ENCODE data around the gene CELF2. TPM values are rescaled to one million over a fixed set of nuclear protein-coding genes. Genes with fewer than 3 reads are reported as not detected.
"Not testable (repeated sequence)": the region's sequence is repeated elsewhere in the genome, so short reads cannot be mapped to it uniquely, and the experiment has no call there.

Gene CELF2
- total RNA-seq, 1 experiment from 2014 or later, result 28.7 TPM

- Histone ChIP-seq H3K18ac (ENCODE audit: insufficient read length, low read depth, low read length) (no peak overlapping the region), H3K4me2 (ENCODE audit: insufficient read depth, insufficient read length, low read length) (no peak overlapping the region), H3K56ac (ENCODE audit: insufficient read length, low read depth, low read length) (no peak overlapping the region), H3K27ac (ENCODE audit: insufficient read length, low read depth, low read length) (no peak overlapping the region), H2BK15ac (ENCODE audit: low read depth, low read length) (no peak overlapping the region), H2BK12ac (ENCODE audit: insufficient read length, low read depth, low read length) (no peak overlapping the region), H4K5ac (ENCODE audit: insufficient read length, low read depth, low read length) (no peak overlapping the region), H3K4ac (ENCODE audit: low read depth, low read length) (no peak overlapping the region), H2BK120ac (ENCODE audit: low read depth, low read length, poor library complexity, severe bottlenecking) (no peak overlapping the region), H4K8ac (replicated peaks; ENCODE audit: insufficient read length, low read depth, low read length) (no peak overlapping the region), H3K23ac (ENCODE audit: insufficient read length, low read depth, low read length) (no peak overlapping the region), H3K14ac (ENCODE audit: insufficient read depth, low read length) (no peak overlapping the region), H4K20me1 (ENCODE audit: control insufficient read depth, insufficient read depth, insufficient read length) (no peaks in the 10 kb centered on the region), H3K23me2 (ENCODE audit: insufficient read length, low read depth, low read length, poor library complexity, severe bottlenecking) (no peaks in the 10 kb centered on the region), H4K91ac (ENCODE audit: insufficient read length, low read depth, low read length) (no peak overlapping the region), H2BK20ac (ENCODE audit: low read depth, low read length, poor library complexity, severe bottlenecking) (no peak overlapping the region), H2AK5ac (ENCODE audit: insufficient read length, low read length) (no peak overlapping the region), H3K4me1 (ENCODE audit: insufficient read depth, low read length) (no peaks in the 10 kb centered on the region), H3K9ac (ENCODE audit: extremely low read depth, insufficient read length, low read length) (no peak overlapping the region), H2BK5ac (ENCODE audit: insufficient read length, low read length) (no peak overlapping the region), H3K79me1 (ENCODE audit: insufficient read depth, low read depth, low read length, poor library complexity, severe bottlenecking) (no peaks in the 10 kb centered on the region), H3K27me3 (ENCODE audit: insufficient read depth, low read length) (no peaks in the 10 kb centered on the region), H3K79me2 (ENCODE audit: insufficient read depth, low read length) (no peaks in the 10 kb centered on the region), H2AFZ (ENCODE audit: low read length) (no peak overlapping the region), H3T11ph (ENCODE audit: low read length) (no peak overlapping the region), H3K9me3 (ENCODE audit: control insufficient read depth, low read depth, low read length) (no peaks in the 10 kb centered on the region)
- WGBS (ENCODE audit: extremely low coverage, insufficient read length, low lambda C conversion rate), result no CpG with 5 or more reads among the region's 7 CpGs
- peaks cover 33 to 34% of the 10 kb centered on the region in 2 experiments for H3K4me1 Mint-ChIP-seq
- H3K36me3 Mint-ChIP-seq (ENCODE audit: insufficient read depth in 1 of 3, low read depth in 3 of 3), result no peaks in the 10 kb centered on the region
- 0 out of 7 replicates have a peak overlapping the region, but pooled peaks of 1 of the 3 experiments have one; percentile 53 for H3K27ac Mint-ChIP-seq
- H3K27me3 Mint-ChIP-seq (ENCODE audit: low read depth), result no peaks in the 10 kb centered on the region
- no peak for DNase-seq
- no peak overlapping the region for H3K4me3 Mint-ChIP-seq
- TF ChIP-seq, protein P1, sequence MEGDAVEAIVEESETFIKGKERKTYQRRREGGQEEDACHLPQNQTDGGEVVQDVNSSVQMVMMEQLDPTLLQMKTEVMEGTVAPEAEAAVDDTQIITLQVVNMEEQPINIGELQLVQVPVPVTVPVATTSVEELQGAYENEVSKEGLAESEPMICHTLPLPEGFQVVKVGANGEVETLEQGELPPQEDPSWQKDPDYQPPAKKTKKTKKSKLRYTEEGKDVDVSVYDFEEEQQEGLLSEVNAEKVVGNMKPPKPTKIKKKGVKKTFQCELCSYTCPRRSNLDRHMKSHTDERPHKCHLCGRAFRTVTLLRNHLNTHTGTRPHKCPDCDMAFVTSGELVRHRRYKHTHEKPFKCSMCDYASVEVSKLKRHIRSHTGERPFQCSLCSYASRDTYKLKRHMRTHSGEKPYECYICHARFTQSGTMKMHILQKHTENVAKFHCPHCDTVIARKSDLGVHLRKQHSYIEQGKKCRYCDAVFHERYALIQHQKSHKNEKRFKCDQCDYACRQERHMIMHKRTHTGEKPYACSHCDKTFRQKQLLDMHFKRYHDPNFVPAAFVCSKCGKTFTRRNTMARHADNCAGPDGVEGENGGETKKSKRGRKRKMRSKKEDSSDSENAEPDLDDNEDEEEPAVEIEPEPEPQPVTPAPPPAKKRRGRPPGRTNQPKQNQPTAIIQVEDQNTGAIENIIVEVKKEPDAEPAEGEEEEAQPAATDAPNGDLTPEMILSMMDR (conservative IDR thresholded peaks at IDR 0.05), result no peak
- H3K9me3 Mint-ChIP-seq, result no peaks in the 10 kb centered on the region
These were observed 103.0 kb downstream of the CELF2 start for GRCh38 chr10:11120711-11121110.

GRCh38 chr10:11123892-11124291, 106.2 kb downstream of the CELF2 start:
- not testable (repeated sequence) for H4K5ac ChIP-seq (ENCODE audit: insufficient read length, low read depth, low read length); H3K27me3 ChIP-seq (ENCODE audit: insufficient read depth, low read length); H4K91ac ChIP-seq (ENCODE audit: insufficient read length, low read depth, low read length); H3K27me3 Mint-ChIP-seq (ENCODE audit: low read depth); H3K4me1 ChIP-seq (ENCODE audit: insufficient read depth, low read length); H4K8ac ChIP-seq (replicated peaks; ENCODE audit: insufficient read length, low read depth, low read length); H2BK5ac ChIP-seq (ENCODE audit: insufficient read length, low read length); H3K56ac ChIP-seq (ENCODE audit: insufficient read length, low read depth, low read length); H3K23ac ChIP-seq (ENCODE audit: insufficient read length, low read depth, low read length); H2BK120ac ChIP-seq (ENCODE audit: low read depth, low read length, poor library complexity, severe bottlenecking); H2BK12ac ChIP-seq (ENCODE audit: insufficient read length, low read depth, low read length); H3K18ac ChIP-seq (ENCODE audit: insufficient read length, low read depth, low read length); H3K9ac ChIP-seq (ENCODE audit: extremely low read depth, insufficient read length, low read length); H3K79me1 ChIP-seq (ENCODE audit: insufficient read depth, low read depth, low read length, poor library complexity, severe bottlenecking); H2AK5ac ChIP-seq (ENCODE audit: insufficient read length, low read length); DNase-seq; H3K14ac ChIP-seq (ENCODE audit: insufficient read depth, low read length); H2BK15ac ChIP-seq (ENCODE audit: low read depth, low read length); H3K79me2 ChIP-seq (ENCODE audit: insufficient read depth, low read length); H3K4ac ChIP-seq (ENCODE audit: low read depth, low read length); H3K23me2 ChIP-seq (ENCODE audit: insufficient read length, low read depth, low read length, poor library complexity, severe bottlenecking); H3K9me3 ChIP-seq (ENCODE audit: control insufficient read depth, low read depth, low read length); H4K20me1 ChIP-seq (ENCODE audit: control insufficient read depth, insufficient read depth, insufficient read length); H2BK20ac ChIP-seq (ENCODE audit: low read depth, low read length, poor library complexity, severe bottlenecking); H3K27ac ChIP-seq (ENCODE audit: insufficient read length, low read depth, low read length); H3K36me3 Mint-ChIP-seq (ENCODE audit: insufficient read depth in 1 of 3, low read depth in 3 of 3); H3K4me3 Mint-ChIP-seq; H3K4me2 ChIP-seq (ENCODE audit: insufficient read depth, insufficient read length, low read length); H2AFZ ChIP-seq (ENCODE audit: low read length); H3T11ph ChIP-seq (ENCODE audit: low read length); H3K27ac Mint-ChIP-seq
- Mint-ChIP-seq H3K9me3 (peaks cover 8 to 12% of the 10 kb centered on the region in 2 experiments; a peak in 4 of 5 replicates), H3K4me1 (peaks cover 39 to 40% of the 10 kb centered on the region in 2 experiments)
- no CpG with 5 or more reads among the region's 2 CpGs for WGBS (ENCODE audit: extremely low coverage, insufficient read length, low lambda C conversion rate)
